Esophagus muscularis mucosa (tissue), 4 donors: ENCODE measurements around the gene CNTRL. TPM values are rescaled to one million over a fixed set of nuclear protein-coding genes. Genes with fewer than 3 reads are reported as not detected.
"Not testable (repeated sequence)": the region's sequence is repeated elsewhere in the genome, so short reads cannot be mapped to it uniquely, and the experiment has no call there.

ENCODE experiments used
- DNase-seq: peaks from one replicate; pipeline ENCODE4 v3.0.0-alpha.2; 2017; ENCODE audit errors: extremely low spot score
- H3K27ac ChIP-seq, 4 donors: fragments of 200-600 bp; sonication (generic); replicated peaks in 1 of 4; 1 replicate in 3 of 4; 2 replicates in 1 of 4; pipeline ENCODE4 v1.5.1; 2016 to 2019; ENCODE audit warnings: mild to moderate bottlenecking in 1 of 4
- H3K27me3 ChIP-seq, 4 donors: fragments of 200-600 bp; sonication (generic); one replicate each; pipeline versions ENCODE4 v1.5.1 to v1.6.0; 2016 to 2019
- H3K36me3 ChIP-seq, 4 donors: fragments of 200-600 bp; sonication (generic); one replicate each; pipeline ENCODE4 v1.5.1; 2016 to 2019
- H3K4me1 ChIP-seq, 4 donors: fragments of 200-600 bp; sonication (generic); one replicate each; pipeline ENCODE4 v1.5.1; 2016 to 2019
- H3K4me3 ChIP-seq, 4 donors: fragments of 200-600 bp; sonication (generic); 1 replicate in 2 of 4; 2 replicates in 2 of 4; pipeline ENCODE4 v1.5.1; 2016 to 2019; ENCODE audit warnings: mild to moderate bottlenecking in 4 of 4, moderate library complexity in 1 of 4
- H3K9me3 ChIP-seq, 4 donors: fragments of 200-600 bp; sonication (generic); 1 replicate in 3 of 4; 2 replicates in 1 of 4; pipeline ENCODE4 v1.5.1; 2016 to 2019
- EP300 ChIP-seq: sonication (generic); formaldehyde crosslinking; IDR thresholded peaks from one replicate; pipeline ENCODE4 v1.6.1; 2017; ENCODE audit warnings: antibody characterized with exemption
- POLR2A ChIP-seq: fragments of 450-650 bp; IDR thresholded peaks from one replicate; pipeline ENCODE4 v1.6.1; 2017; ENCODE audit warnings: antibody characterized with exemption, moderate library complexity, mild to moderate bottlenecking, low read depth
- POLR2AphosphoS5 ChIP-seq, 2 donors: sonication (generic); formaldehyde crosslinking; IDR thresholded peaks; one replicate each; pipeline ENCODE4 v1.6.1; 2017; ENCODE audit warnings: antibody characterized with exemption in 2 of 2
- WGBS: methylation state at CpG from one replicate; pipeline ENCODE4 v1.1.5; 2018; 5-methylcytosine and 5-hydroxymethylcytosine counted together
- intact Hi-C: fragments of 100-400 bp; cut with DNase I; formaldehyde crosslinking; loops from one replicate; pipeline ENCODE4 v1.15.1; 2023
- total RNA-seq, 4 donors: library from RNA; depleted of rRNA; stranded (reverse); fragments of >200 nt; gene quantifications; one replicate each; pipeline versions ENCODE4 v1.1.0 to v1.2.1, GENCODE V29; 2016
- TF ChIP-seq, protein P1 (sequence below), 3 experiments: fragments of 200-600 bp in 2 of 3; fragments of 450-650 bp in 1 of 3; sonication (generic) in 2 of 3; IDR thresholded peaks; one replicate each; pipeline ENCODE4 v1.5.1; 2017 to 2019; ENCODE audit warnings: antibody characterized with exemption in 3 of 3, mild to moderate bottlenecking in 2 of 3, moderate library complexity in 1 of 3

The CNTRL gene
- total RNA-seq, 4 donors from 2014 or later, result 7.8 to 14.1 (median 11.2) TPM

GRCh38 chr9:121173501-121173900 lies 98.7 kb downstream of the CNTRL start:
- no peak overlapping the region for H3K4me3 ChIP-seq
- intact Hi-C loops, result no loop called here
- no peaks in the 10 kb centered on the region for H3K27me3 ChIP-seq
- WGBS, result 93% methylated on average over 7 of the region's 7 CpGs
- no peak for DNase-seq
- H3K36me3 ChIP-seq, result peaks cover 27 to 89% (median 64%) of the 10 kb centered on the region in 4 donors
- no peaks in the 10 kb centered on the region for H3K4me1 ChIP-seq
- TF ChIP-seq POLR2AphosphoS5 (IDR thresholded peaks at IDR 0.05) (no peak), POLR2A (no peak), EP300 (no peak)
- TF ChIP-seq, protein P1, sequence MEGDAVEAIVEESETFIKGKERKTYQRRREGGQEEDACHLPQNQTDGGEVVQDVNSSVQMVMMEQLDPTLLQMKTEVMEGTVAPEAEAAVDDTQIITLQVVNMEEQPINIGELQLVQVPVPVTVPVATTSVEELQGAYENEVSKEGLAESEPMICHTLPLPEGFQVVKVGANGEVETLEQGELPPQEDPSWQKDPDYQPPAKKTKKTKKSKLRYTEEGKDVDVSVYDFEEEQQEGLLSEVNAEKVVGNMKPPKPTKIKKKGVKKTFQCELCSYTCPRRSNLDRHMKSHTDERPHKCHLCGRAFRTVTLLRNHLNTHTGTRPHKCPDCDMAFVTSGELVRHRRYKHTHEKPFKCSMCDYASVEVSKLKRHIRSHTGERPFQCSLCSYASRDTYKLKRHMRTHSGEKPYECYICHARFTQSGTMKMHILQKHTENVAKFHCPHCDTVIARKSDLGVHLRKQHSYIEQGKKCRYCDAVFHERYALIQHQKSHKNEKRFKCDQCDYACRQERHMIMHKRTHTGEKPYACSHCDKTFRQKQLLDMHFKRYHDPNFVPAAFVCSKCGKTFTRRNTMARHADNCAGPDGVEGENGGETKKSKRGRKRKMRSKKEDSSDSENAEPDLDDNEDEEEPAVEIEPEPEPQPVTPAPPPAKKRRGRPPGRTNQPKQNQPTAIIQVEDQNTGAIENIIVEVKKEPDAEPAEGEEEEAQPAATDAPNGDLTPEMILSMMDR (IDR thresholded peaks at IDR 0.05), result no peak
- no peaks in the 10 kb centered on the region for H3K9me3 ChIP-seq
- no peak overlapping the region for H3K27ac ChIP-seq

DNA sequence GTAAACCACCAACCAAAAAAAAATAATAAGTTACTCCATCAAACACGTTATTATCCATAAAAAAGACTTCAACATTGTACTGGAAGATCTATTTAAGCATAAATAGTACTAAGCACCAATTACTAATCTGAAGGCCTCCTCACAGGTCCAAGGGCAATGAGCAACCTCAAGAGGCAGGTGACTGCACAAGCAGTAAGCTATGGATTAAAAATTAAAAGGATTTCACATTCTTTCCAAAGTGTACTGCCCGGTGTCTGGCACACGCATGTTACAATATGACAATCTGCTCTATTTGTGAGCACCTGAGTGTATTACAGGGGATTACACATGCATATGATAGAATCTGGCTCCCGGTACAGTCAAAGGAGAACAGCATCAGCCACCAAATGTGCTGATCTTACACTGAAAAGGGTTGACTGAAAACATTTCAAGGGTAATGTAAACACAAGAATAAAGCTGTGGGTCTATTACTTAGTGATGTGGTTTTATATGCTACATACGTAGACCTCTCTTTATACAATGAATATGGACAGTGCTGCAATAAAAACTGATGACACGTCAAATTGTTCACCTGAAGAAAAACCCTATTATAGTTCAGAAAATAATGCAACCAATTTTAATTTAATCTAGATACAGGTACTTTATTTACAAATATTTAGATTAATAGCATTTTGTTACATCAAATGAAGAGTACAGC lies 104.1 kb downstream of the CNTRL start:
- TF ChIP-seq EP300 (no peak), POLR2A (no peak), POLR2AphosphoS5 (IDR thresholded peaks at IDR 0.05) (no peak)
- TF ChIP-seq, protein P1 (IDR thresholded peaks at IDR 0.05), result no peak
- Histone ChIP-seq H3K27ac (no peak overlapping the region), H3K36me3 (peaks cover 1 to 77% (median 39%) of the 10 kb centered on the region in 4 donors), H3K27me3 (no peaks in the 10 kb centered on the region), H3K4me3 (no peak overlapping the region), H3K4me1 (peaks cover 16 to 34% (median 30%) of the 10 kb centered on the region in 4 donors), H3K9me3 (no peaks in the 10 kb centered on the region)
- 84% methylated on average over 6 of the region's 6 CpGs for whole genome bisulfite sequencing
- DNase-seq, result no peak
- intact Hi-C loops, result no loop called here

DNA sequence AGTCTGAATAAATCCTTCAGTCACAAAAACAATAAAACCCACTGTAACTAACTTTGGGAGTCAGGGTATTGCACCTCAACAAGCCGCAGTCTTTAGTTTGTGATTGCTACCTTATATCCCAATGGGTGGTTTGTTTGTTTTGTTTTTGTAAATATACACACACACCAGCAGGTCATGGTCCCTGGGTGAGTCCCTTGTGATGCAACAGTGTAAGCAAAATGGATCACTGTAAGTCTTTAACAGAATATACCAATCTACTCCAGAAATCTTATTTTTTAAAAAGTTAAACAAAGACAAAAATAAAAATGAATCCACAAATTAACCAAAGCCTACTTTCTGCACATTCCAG lies 104.6 kb downstream of the CNTRL start:
- H3K27me3 ChIP-seq, intact Hi-C loops, H3K9me3 ChIP-seq, H3K4me3 ChIP-seq, H3K27ac ChIP-seq, DNase-seq: not testable (repeated sequence)
- WGBS, result 78% methylated on average over 1 of the region's 1 CpG
- H3K4me1 ChIP-seq, result peaks cover 16 to 39% (median 35%) of the 10 kb centered on the region in 4 donors
- H3K36me3 ChIP-seq, result peaks cover 0 to 71% (median 35%) of the 10 kb centered on the region in 4 donors

- peaks cover 0 to 64% (median 32%) of the 10 kb centered on the region in 4 donors for H3K36me3 ChIP-seq
- TF ChIP-seq, protein P1 (IDR thresholded peaks at IDR 0.05), result no peak
- TF ChIP-seq POLR2AphosphoS5 (IDR thresholded peaks at IDR 0.05), result no peak
- TF ChIP-seq POLR2A, result no peak
- no peak for TF ChIP-seq EP300
Observed at GRCh38 chr9:121179930-121180681, 105.4 kb downstream of the CNTRL start.

DNA sequence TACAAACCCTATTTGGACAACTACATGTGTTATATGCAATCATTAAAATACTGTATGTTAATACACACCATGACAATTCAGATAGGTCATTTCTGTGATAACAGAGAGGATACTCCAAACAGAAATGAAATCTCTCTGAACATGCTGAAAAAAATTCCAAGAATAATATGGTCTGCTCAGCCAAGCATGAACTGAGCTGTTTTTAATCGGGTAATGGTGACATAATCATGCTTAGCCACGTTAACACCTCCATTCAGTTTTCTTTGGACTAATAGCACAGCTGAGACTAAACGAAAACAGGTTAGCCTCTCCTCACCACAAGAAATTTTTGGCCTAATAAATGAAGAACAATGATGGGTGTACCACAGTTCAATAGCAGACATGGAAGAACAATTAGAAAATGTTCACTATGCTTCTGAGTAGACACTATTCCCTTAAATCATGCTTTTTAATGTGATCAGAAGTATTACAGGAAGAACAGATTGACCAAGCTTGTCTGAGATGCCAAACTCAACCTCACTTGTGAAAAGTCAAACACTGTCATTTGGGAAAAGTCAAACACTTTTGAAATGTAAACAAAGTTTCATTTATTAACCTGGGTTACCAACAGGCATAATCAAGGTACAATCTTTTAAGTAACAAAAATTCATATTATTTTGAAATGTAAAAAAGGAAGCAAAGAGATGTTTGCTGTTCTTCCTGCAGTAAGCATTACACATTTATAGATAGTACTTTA lies 107.5 kb downstream of the CNTRL start:
- intact Hi-C loops, result no loop called here
- no peaks in the 10 kb centered on the region for H3K27me3 ChIP-seq
- no peak overlapping the region for H3K4me3 ChIP-seq
- TF ChIP-seq POLR2AphosphoS5 (IDR thresholded peaks at IDR 0.05), result no peak
- TF ChIP-seq EP300, result no peak
- TF ChIP-seq POLR2A, result no peak
- TF ChIP-seq, protein P1 (IDR thresholded peaks at IDR 0.05), result no peak
- H3K4me1 ChIP-seq, result peaks cover 19 to 64% (median 58%) of the 10 kb centered on the region in 4 donors
- 77% methylated on average over 3 of the region's 3 CpGs for WGBS
- DNase-seq, result no peak
- peaks cover 0 to 55% (median 29%) of the 10 kb centered on the region in 4 donors for H3K36me3 ChIP-seq
- H3K27ac ChIP-seq, result no peak overlapping the region
- no peaks in the 10 kb centered on the region for H3K9me3 ChIP-seq

More at GRCh38 chr9:121179930-121180681, 105.4 kb downstream of the CNTRL start:
- Histone ChIP-seq H3K4me3 (no peak overlapping the region), H3K27me3 (no peaks in the 10 kb centered on the region), H3K4me1 (peaks cover 16 to 47% (median 42%) of the 10 kb centered on the region in 4 donors), H3K9me3 (no peaks in the 10 kb centered on the region), H3K27ac (no peak overlapping the region)
- WGBS, result 67% methylated on average over 3 of the region's 3 CpGs
- intact Hi-C loops, result no loop called here
- no peak for DNase-seq
